ENCODE measurements around the gene EGFLAM. TPM values are rescaled to one million over a fixed set of nuclear protein-coding genes. Genes with fewer than 3 reads are reported as not detected.

EGFLAM gene
- total RNA-seq, 1 donor from 2014 or later = 2.1 TPM

- no peak overlapping the region for H3K4me3 ChIP-seq
- H3K36me3 ChIP-seq = no peaks in the 10 kb centered on the region
- no peaks in the 10 kb centered on the region for H3K9me3 ChIP-seq
- no peak for TF ChIP-seq CTCF (IDR thresholded peaks at IDR 0.05)
- intact Hi-C loops (cut with DNase I) = no loop called here
- no peak for ATAC-seq
- DNase-seq = no peak
- H3K27me3 ChIP-seq = peaks cover 17% of the 10 kb centered on the region
- no peaks in the 10 kb centered on the region for H3K4me1 ChIP-seq
- no peak overlapping the region for H3K27ac ChIP-seq
Measured at GRCh38 chr5:38375423-38375822, 117.1 kb downstream of the EGFLAM start.

GRCh38 chr5:38376404-38376803 is 118.0 kb downstream of the EGFLAM start:
- Histone ChIP-seq H3K4me3 (no peak overlapping the region), H3K9me3 (no peaks in the 10 kb centered on the region), H3K27me3 (peaks cover 17% of the 10 kb centered on the region), H3K4me1 (no peaks in the 10 kb centered on the region), H3K36me3 (no peaks in the 10 kb centered on the region), H3K27ac (no peak overlapping the region)
- intact Hi-C loops (cut with DNase I) = no loop called here
- TF ChIP-seq CTCF (IDR thresholded peaks at IDR 0.05) = no peak
- ATAC-seq (no peak), DNase-seq (no peak)

GRCh38 chr5:38378579-38378978 is 120.2 kb downstream of the EGFLAM start:
- H3K4me3 ChIP-seq = no peak overlapping the region
- no peaks in the 10 kb centered on the region for H3K4me1 ChIP-seq
- H3K36me3 ChIP-seq = no peaks in the 10 kb centered on the region
- intact Hi-C loops (cut with DNase I) = no loop called here
- peaks cover 17% of the 10 kb centered on the region for H3K27me3 ChIP-seq
- H3K9me3 ChIP-seq = no peaks in the 10 kb centered on the region
- TF ChIP-seq CTCF (IDR thresholded peaks at IDR 0.05) = no peak
- no peak overlapping the region for H3K27ac ChIP-seq
- DNase-seq (no peak), ATAC-seq (no peak)

GRCh38 chr5:38379350-38379937 is 121.1 kb downstream of the EGFLAM start:
- ATAC-seq = no peak
- no peak for TF ChIP-seq CTCF (IDR thresholded peaks at IDR 0.05)
- DNase-seq = no peak
- Histone ChIP-seq H3K4me1 (no peaks in the 10 kb centered on the region), H3K4me3 (no peak overlapping the region), H3K36me3 (no peaks in the 10 kb centered on the region), H3K27ac (no peak overlapping the region), H3K27me3 (peaks cover 17% of the 10 kb centered on the region), H3K9me3 (no peaks in the 10 kb centered on the region)
- intact Hi-C loops (cut with DNase I) = no loop called here

GRCh38 chr5:38380537-38380936 is 122.2 kb downstream of the EGFLAM start:
- no peaks in the 10 kb centered on the region for H3K9me3 ChIP-seq
- no peaks in the 10 kb centered on the region for H3K4me1 ChIP-seq
- H3K4me3 ChIP-seq = no peak overlapping the region
- intact Hi-C loops (cut with DNase I) = no loop called here
- H3K27ac ChIP-seq = no peak overlapping the region
- ATAC-seq (no peak), DNase-seq (no peak)
- H3K27me3 ChIP-seq = peaks cover 17% of the 10 kb centered on the region
- no peaks in the 10 kb centered on the region for H3K36me3 ChIP-seq
- TF ChIP-seq CTCF (IDR thresholded peaks at IDR 0.05) = no peak

GRCh38 chr5:38381361-38381760 is 123.0 kb downstream of the EGFLAM start:
- Histone ChIP-seq H3K27ac (no peak overlapping the region), H3K4me1 (no peaks in the 10 kb centered on the region), H3K4me3 (no peak overlapping the region), H3K9me3 (no peaks in the 10 kb centered on the region), H3K27me3 (peaks cover 17% of the 10 kb centered on the region), H3K36me3 (no peaks in the 10 kb centered on the region)
- no peak for ATAC-seq
- intact Hi-C loops (cut with DNase I) = no loop called here
- DNase-seq = no peak
- TF ChIP-seq CTCF (IDR thresholded peaks at IDR 0.05) = no peak
